Fibroblast of mammary gland (primary cell): ENCODE data around the gene ADGRD1.

Experiments
- DNase-seq: peaks from one replicate; pipeline ENCODE4 v3.0.0-alpha.2; 2010; ENCODE audit warnings: low read depth
- H3K4me3 ChIP-seq: 2 replicates; pipeline ENCODE4 v1.5.1; 2011; ENCODE audit warnings: low read depth, mild to moderate bottlenecking, low read length, moderate library complexity; ENCODE audit not compliant: control insufficient read depth
- TF ChIP-seq, protein P1 (sequence below): conservative IDR thresholded peaks from 2 replicates; pipeline ENCODE4 v1.5.1; 2011; ENCODE audit warnings: low read depth, low read length, inconsistent platforms; ENCODE audit not compliant: control insufficient read depth, insufficient read depth

Gene ADGRD1

DNA sequence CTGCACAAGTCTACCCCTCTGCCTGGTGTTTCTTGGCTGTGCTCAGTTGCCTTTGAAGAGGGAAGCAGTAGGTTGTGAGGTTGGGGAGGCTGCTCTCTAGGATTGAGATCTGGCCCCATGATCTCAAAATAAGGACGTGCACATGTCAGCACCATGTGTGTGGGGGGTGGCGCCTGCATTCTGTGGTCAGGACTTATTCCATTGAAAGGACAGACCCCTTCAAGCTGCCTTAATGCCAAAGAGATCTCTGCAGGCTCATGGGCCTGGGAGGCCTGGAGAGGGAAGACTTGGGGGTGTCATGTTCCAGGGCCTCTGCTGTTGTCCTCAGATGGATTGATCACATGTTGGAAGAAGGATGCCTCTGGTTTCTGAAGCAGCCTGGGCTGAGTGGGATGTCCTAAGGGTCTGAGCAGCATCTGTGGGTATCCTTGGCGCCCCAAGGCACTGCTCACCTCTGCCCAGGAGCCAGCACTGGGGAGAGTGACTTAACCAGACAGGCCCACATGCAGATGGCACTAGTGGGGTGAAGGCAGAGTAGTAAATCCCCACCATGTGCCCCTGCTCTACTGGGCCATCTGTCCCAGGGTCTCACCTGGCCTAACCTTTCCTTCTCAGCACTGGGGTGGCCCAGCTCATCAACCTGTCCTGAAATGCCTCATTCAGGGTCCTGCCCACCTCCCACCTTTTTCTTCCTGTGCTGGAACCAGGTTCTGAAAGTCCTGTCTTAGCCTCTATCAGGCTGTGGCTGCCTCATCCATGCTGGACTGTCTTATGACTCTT, 118.9 kb downstream of the ADGRD1 start:
- DNase-seq: no peak
- H3K4me3 ChIP-seq: no peak overlapping the region
- TF ChIP-seq, protein P1, sequence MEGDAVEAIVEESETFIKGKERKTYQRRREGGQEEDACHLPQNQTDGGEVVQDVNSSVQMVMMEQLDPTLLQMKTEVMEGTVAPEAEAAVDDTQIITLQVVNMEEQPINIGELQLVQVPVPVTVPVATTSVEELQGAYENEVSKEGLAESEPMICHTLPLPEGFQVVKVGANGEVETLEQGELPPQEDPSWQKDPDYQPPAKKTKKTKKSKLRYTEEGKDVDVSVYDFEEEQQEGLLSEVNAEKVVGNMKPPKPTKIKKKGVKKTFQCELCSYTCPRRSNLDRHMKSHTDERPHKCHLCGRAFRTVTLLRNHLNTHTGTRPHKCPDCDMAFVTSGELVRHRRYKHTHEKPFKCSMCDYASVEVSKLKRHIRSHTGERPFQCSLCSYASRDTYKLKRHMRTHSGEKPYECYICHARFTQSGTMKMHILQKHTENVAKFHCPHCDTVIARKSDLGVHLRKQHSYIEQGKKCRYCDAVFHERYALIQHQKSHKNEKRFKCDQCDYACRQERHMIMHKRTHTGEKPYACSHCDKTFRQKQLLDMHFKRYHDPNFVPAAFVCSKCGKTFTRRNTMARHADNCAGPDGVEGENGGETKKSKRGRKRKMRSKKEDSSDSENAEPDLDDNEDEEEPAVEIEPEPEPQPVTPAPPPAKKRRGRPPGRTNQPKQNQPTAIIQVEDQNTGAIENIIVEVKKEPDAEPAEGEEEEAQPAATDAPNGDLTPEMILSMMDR: no peak

DNA sequence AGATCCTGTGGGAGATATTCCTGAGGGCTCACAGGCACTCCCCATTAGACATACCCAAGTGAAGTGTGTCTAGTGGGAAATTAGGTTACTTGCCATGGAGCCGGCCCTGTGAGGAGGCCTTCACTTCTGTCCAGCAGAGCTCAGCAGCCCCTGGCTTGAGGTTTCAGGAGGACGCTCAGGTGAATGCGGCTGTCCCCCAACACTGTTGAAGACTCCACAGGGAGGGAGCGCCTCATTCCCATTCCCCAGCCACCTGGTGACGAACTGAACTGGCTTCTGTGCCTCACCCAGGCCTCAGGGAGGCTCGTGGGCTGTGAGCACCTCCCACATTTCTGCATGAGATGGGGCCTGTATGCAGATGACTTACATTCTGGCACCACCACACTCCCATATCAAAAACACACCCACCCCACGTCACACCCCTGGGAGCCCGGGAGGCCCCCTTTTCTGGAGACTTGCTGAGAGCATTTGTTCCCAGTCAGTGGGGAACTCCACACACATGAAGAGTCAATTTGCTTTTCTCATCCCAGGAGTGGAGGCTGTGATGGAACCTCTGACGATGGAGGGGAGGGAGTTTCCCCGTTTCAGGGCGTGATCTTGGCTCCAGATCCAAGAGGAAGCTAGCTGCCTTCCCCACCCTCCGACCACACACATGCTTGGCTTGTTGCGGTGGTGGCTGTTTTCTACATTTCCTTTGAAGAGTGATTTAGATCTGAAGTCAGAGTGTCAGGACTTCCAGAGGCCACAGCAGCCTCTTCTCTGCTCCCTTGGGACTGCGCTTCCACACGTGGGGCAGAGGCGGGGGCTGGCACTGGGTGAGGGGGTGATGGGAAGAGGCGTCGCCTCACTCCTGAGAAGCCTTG, 120.7 kb downstream of the ADGRD1 start:
- TF ChIP-seq, protein P1: no peak
- DNase-seq: peak; percentile 8
- no peak overlapping the region for H3K4me3 ChIP-seq

DNA sequence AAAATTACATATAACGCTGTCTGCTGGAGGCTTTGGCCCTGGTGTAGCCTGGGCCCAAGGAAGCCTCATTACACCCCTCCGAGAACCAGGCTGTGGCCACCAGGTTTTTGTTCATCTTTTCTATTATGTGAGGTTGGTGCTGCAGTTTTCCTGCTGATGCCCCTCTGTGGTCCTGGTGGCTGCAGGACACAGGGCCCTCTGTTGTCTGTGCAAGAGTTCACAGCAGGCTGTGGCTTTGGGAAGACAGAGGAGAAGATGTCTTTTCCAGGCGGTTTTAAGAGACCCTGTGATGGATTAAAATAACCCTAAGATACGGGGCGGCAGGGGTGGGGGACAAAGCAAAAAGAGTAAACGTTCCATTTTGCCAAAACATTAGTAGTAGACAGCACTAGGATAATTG, 121.5 kb downstream of the ADGRD1 start:
- no peak for DNase-seq
- TF ChIP-seq, protein P1: no peak
- no peak overlapping the region for H3K4me3 ChIP-seq

DNA sequence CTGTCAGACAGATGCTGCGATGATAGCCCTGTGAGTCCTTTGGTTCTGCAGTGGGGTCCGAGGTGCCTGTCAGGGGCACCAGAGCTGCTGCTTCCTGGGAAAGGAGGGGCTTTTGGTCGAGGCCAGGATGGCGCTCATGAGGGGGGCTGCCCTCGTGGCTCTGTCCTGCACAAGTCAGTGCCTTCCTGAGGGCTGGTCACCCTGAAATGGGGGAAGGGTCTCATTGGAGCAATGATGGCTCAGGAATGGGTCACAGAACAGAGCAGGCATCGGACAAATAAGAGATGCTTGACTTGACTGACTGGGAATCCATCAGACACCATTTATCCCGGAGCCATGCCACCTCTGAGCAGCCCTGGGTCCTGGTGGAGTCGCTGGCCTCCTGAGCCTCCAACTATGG, 121.9 kb downstream of the ADGRD1 start:
- DNase-seq: no peak
- no peak overlapping the region for H3K4me3 ChIP-seq
- TF ChIP-seq, protein P1: no peak

DNA sequence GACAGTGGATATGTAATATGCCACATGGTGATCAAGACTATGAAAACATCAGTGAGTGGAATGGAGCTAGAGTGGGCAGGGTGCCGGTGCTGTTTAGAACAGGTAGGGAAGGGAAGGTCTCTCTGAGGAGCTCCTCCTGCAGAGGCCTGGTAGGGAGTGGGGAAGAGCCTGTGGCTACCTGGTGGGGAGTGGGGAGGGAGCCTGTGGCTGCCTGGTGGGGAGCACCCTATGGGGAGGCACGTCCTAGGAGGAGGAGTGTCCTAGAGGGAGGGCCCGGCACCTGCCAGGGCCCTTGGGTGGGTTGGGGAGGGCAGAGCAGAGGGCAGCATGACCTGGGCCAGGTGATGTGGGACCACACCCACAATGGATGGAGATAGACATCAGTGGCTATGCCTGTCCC, 122.6 kb downstream of the ADGRD1 start:
- no peak overlapping the region for H3K4me3 ChIP-seq
- no peak for DNase-seq
- TF ChIP-seq, protein P1: no peak

DNA sequence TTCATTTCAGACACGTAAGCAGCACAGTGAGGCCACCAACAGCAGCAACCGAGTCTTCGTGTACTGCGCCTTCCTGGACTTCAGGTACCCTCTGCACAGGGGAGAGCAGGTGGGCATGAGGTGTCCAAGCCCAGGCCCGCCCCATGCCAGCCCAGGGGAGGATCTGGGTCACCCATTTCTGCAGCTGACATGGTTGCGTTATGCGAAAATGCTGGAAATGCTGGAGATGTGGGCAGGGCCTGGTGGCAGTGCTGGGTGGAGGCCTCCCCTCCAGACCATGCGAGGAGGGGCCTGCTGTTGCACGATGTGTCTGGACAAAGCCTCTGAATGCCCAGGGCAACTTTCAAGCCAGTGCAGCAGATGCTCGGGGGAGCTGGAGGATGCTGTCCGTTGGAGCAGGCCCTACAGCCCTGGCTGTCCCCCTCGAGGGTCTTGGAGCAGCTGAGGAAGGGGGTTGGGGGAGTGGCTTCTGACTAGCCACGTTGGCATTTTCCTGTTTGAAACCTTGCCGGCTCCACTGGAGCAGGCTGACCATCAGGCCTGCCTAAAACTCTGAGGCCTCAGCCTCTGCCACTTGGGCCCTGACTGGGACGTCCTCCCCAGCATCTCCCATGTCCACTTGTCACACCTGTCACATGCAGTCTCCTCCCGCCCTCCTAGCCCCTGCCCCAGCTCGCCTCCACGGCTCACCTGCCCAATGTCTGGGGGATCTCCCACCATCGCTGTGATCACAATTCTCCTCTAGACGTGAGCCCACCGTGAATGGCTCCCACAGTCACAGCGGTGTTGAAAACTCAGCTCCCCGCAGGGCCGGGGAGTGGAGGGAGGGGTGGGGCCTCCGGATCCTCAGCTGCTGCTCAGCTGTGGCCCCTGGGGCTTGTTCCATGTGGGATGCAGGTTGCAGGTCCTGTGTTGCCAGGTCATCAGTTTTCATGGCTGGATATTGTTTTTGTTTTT, 123.4 kb downstream of the ADGRD1 start:
- DNase-seq: no peak
- H3K4me3 ChIP-seq: no peak overlapping the region
- TF ChIP-seq, protein P1: no peak
